H1 (cell line): ENCODE data around the gene ZBTB47. TPM values are rescaled to one million over a fixed set of nuclear protein-coding genes. Genes with fewer than 3 reads are reported as not detected.

Experiments used
- CTCF ChIA-PET: fragments of 300-600 bp; sonication (Branson Sonifier 250); formaldehyde crosslinking; loops from one replicate; lab custom pipeline; 2021; ENCODE audit not compliant: partially characterized antibody; lab: Charles Lee
- POLR2A ChIA-PET: fragments of 300-600 bp; sonication (Branson Sonifier 250); formaldehyde crosslinking; loops from one replicate; lab custom pipeline; 2021; ENCODE audit warnings: inconsistent platforms; ENCODE audit not compliant: partially characterized antibody; lab: Charles Lee
- DNase-seq, 2 experiments: peaks; one replicate each; pipeline versions ENCODE4 v3.0.0 to v3.0.0-alpha.2; 2010 to 2022; ENCODE audit warnings: low spot score in 2 of 2, low read depth in 1 of 2, mixed read lengths in 1 of 2
- FAIRE-seq: peaks from 2 replicates; lab custom pipeline; 2011; peaks lifted over from hg19 to GRCh38; lab: Jason Lieb, UNC
- H2AFZ ChIP-seq: 2 replicates; pipeline ENCODE4 v1.8.1; 2012; ENCODE audit warnings: low read length, inconsistent platforms
- H2AK5ac ChIP-seq: 2 replicates; pipeline ENCODE4 v1.6.1; 2013; ENCODE audit warnings: low read depth, low read length
- H2BK120ac ChIP-seq: replicated peaks from 2 replicates; pipeline ENCODE3; 2013; ENCODE audit warnings: low read depth, low read length, inconsistent platforms
- H2BK12ac ChIP-seq: 2 replicates; pipeline ENCODE4 v1.6.1; 2013; ENCODE audit warnings: low read depth, low read length
- H2BK15ac ChIP-seq: 2 replicates; pipeline ENCODE4 v1.6.1; 2013; ENCODE audit warnings: low read length
- H2BK20ac ChIP-seq: 2 replicates; pipeline ENCODE4 v1.6.1; 2013; ENCODE audit warnings: low read length
- H2BK5ac ChIP-seq: 2 replicates; pipeline ENCODE4 v1.6.1; 2013; ENCODE audit warnings: low read depth, low read length
- H3K14ac ChIP-seq: 2 replicates; pipeline ENCODE4 v1.6.1; 2013; ENCODE audit warnings: inconsistent platforms; ENCODE audit not compliant: insufficient read length
- H3K18ac ChIP-seq: 2 replicates; pipeline ENCODE4 v1.6.1; 2013; ENCODE audit warnings: low read length; ENCODE audit errors: extremely low read depth
- H3K23ac ChIP-seq: 2 replicates; pipeline ENCODE4 v1.6.1; 2013; ENCODE audit warnings: inconsistent platforms; ENCODE audit not compliant: insufficient read length
- H3K23me2 ChIP-seq: 2 replicates; pipeline ENCODE4 v1.6.1; 2013; ENCODE audit warnings: low read depth, low read length
- H3K27ac ChIP-seq: 2 replicates; pipeline ENCODE4 v1.6.1; 2011; ENCODE audit warnings: low read depth, low read length, inconsistent platforms
- H3K27me3 ChIP-seq, 4 experiments: replicated peaks in 1 of 4; 1 replicate in 1 of 4; 2 replicates in 3 of 4; pipeline versions ENCODE4 v1.6.1 to v1.8.1; 2011 to 2013; ENCODE audit warnings: low read length in 3 of 4, mild to moderate bottlenecking in 3 of 4, inconsistent platforms in 2 of 4, mixed read lengths in 2 of 4, moderate library complexity in 1 of 4; ENCODE audit not compliant: control insufficient read depth in 3 of 4, insufficient read depth in 3 of 4; ENCODE audit errors: extremely low read depth in 1 of 4
- H3K36me3 ChIP-seq, 4 experiments: 2 replicates each; pipeline versions ENCODE4 v1.6.1 to v1.8.1; 2011 to 2013; ENCODE audit warnings: mild to moderate bottlenecking in 4 of 4, low read length in 3 of 4, moderate library complexity in 2 of 4, control low read depth in 1 of 4, inconsistent platforms in 1 of 4; ENCODE audit not compliant: insufficient read depth in 4 of 4, control insufficient read depth in 2 of 4
- H3K4ac ChIP-seq: replicated peaks from 2 replicates; pipeline ENCODE3; 2013; ENCODE audit warnings: low read length, low read depth, mixed read lengths, inconsistent platforms; ENCODE audit not compliant: insufficient read length
- H3K4me1 ChIP-seq, 4 experiments: replicated peaks in 1 of 4; 1 replicate in 1 of 4; 2 replicates in 3 of 4; pipeline versions ENCODE4 v1.6.1 to v1.8.1; 2011 to 2013; ENCODE audit warnings: low read length in 3 of 4, inconsistent platforms in 2 of 4, mixed read lengths in 1 of 4; ENCODE audit not compliant: insufficient read depth in 4 of 4, control insufficient read depth in 3 of 4
- H3K4me2 ChIP-seq, 2 experiments: 2 replicates each; pipeline versions ENCODE4 v1.6.1 to v1.8.1; 2011 to 2013; ENCODE audit warnings: low read depth in 2 of 2, low read length in 2 of 2, control low read depth in 1 of 2, inconsistent platforms in 1 of 2, mild to moderate bottlenecking in 1 of 2; ENCODE audit not compliant: insufficient read depth in 1 of 2
- H3K4me3 ChIP-seq, 4 experiments: fragments of 200-600, 300-600 bp in 1 of 4; sonication (generic), shearing (Covaris generic), sonication (Bioruptor Twin) in 1 of 4; 2 replicates each; pipeline versions ENCODE4 v1.5.1 to v1.8.1; 2011 to 2016; ENCODE audit warnings: low read length in 4 of 4, low read depth in 3 of 4, control low read depth in 2 of 4, inconsistent platforms in 2 of 4, mild to moderate bottlenecking in 2 of 4, mixed read lengths in 1 of 4, moderate library complexity in 1 of 4; ENCODE audit not compliant: insufficient read depth in 2 of 4; ENCODE audit errors: extremely low read depth in 1 of 4
- H3K56ac ChIP-seq: replicated peaks from 2 replicates; pipeline ENCODE3; 2013; ENCODE audit warnings: low read depth, mild to moderate bottlenecking, mixed read lengths, low read length, inconsistent platforms; ENCODE audit not compliant: insufficient read length
- H3K79me1 ChIP-seq: 2 replicates; pipeline ENCODE4 v1.6.1; 2013; ENCODE audit warnings: low read depth, low read length, control low read depth
- H3K79me2 ChIP-seq, 2 experiments: 2 replicates each; pipeline versions ENCODE4 v1.6.1 to v1.8.1; 2012 to 2013; ENCODE audit warnings: low read length in 2 of 2, mild to moderate bottlenecking in 2 of 2, inconsistent platforms in 1 of 2; ENCODE audit not compliant: insufficient read depth in 2 of 2, control insufficient read depth in 1 of 2
- H3K9ac ChIP-seq, 4 experiments: replicated peaks in 1 of 4; 1 replicate in 1 of 4; 2 replicates in 3 of 4; pipeline versions ENCODE4 v1.6.1 to v1.8.1; 2011 to 2013; ENCODE audit warnings: low read depth in 3 of 4, low read length in 3 of 4, control low read depth in 2 of 4, mild to moderate bottlenecking in 2 of 4, moderate library complexity in 2 of 4, inconsistent platforms in 1 of 4; ENCODE audit errors: extremely low read depth in 1 of 4
- H3K9me3 ChIP-seq, 2 experiments: 2 replicates each; pipeline versions ENCODE4 v1.6.1 to v1.8.1; 2012 to 2013; ENCODE audit warnings: mild to moderate bottlenecking in 2 of 2, moderate library complexity in 2 of 2, control low read depth in 1 of 2, inconsistent platforms in 1 of 2, low read depth in 1 of 2, low read length in 1 of 2, mixed read lengths in 1 of 2; ENCODE audit not compliant: insufficient read depth in 2 of 2
- H4K20me1 ChIP-seq, 2 experiments: replicated peaks in 1 of 2; 2 replicates each; pipeline versions ENCODE3 to v1.8.1; 2011 to 2013; ENCODE audit warnings: inconsistent platforms in 2 of 2, low read length in 2 of 2, mild to moderate bottlenecking in 1 of 2; ENCODE audit not compliant: insufficient read depth in 2 of 2, control insufficient read depth in 1 of 2
- H4K5ac ChIP-seq: 2 replicates; pipeline ENCODE4 v1.6.1; 2013; ENCODE audit warnings: low read length, low read depth, mixed read lengths, inconsistent platforms; ENCODE audit not compliant: insufficient read length
- H4K8ac ChIP-seq: 2 replicates; pipeline ENCODE4 v1.8.0; 2013; ENCODE audit warnings: mild to moderate bottlenecking, moderate library complexity, low read length, inconsistent platforms; ENCODE audit not compliant: insufficient read depth; ENCODE audit errors: extremely low read depth
- H4K91ac ChIP-seq: replicated peaks from 2 replicates; pipeline ENCODE3; 2013; ENCODE audit warnings: low read length, mixed read lengths, inconsistent platforms; ENCODE audit not compliant: insufficient read length
- ASH2L ChIP-seq: fragments of 200-600, 300-600 bp; sonication (generic); IDR thresholded peaks from one replicate; pipeline ENCODE4 v1.7.1; 2017; ENCODE audit warnings: low read length
- BRCA1 ChIP-seq: IDR thresholded peaks from 2 replicates; pipeline ENCODE4 v1.6.1; 2012; ENCODE audit warnings: low read depth, low read length, improper control_type of control experiment
- FOSL1 ChIP-seq: IDR thresholded peaks from 2 replicates; pipeline ENCODE4 v1.6.1; 2011; ENCODE audit warnings: mild to moderate bottlenecking, low read depth, low read length, moderate library complexity; ENCODE audit not compliant: insufficient read depth
- HDAC6 ChIP-seq: IDR thresholded peaks from one replicate; pipeline ENCODE4 v1.7.1; 2012; ENCODE audit warnings: low read depth, mild to moderate bottlenecking, inconsistent platforms, low read length, moderate library complexity
- KDM4A ChIP-seq: IDR thresholded peaks from one replicate; pipeline ENCODE4 v1.7.1; 2012; ENCODE audit warnings: low read depth, mild to moderate bottlenecking, moderate library complexity, low read length, inconsistent platforms; ENCODE audit not compliant: severe bottlenecking
- KDM5A ChIP-seq: fragments of 200-600 bp; IDR thresholded peaks from 2 replicates; pipeline ENCODE4 v1.7.1; 2012; ENCODE audit warnings: mild to moderate bottlenecking, low read length, inconsistent platforms, mixed read lengths
- PHF8 ChIP-seq: fragments of 200-600 bp; sonication (generic); conservative IDR thresholded peaks from 2 replicates; pipeline ENCODE4 v1.7.1; 2012; ENCODE audit warnings: low read depth, mild to moderate bottlenecking, inconsistent platforms, low read length, moderate library complexity
- POLR2AphosphoS5 ChIP-seq: IDR thresholded peaks from 2 replicates; pipeline ENCODE4 v1.6.1; 2011; ENCODE audit warnings: low read depth, low read length
- RFX5 ChIP-seq: IDR thresholded peaks from 2 replicates; pipeline ENCODE4 v1.6.1; 2011; ENCODE audit warnings: low read depth, low read length, improper control_type of control experiment, borderline replicate concordance
- RXRA ChIP-seq: IDR thresholded peaks from 2 replicates; pipeline ENCODE4 v1.6.1; 2011; ENCODE audit warnings: low read depth, mild to moderate bottlenecking, low read length, moderate library complexity; ENCODE audit not compliant: insufficient read depth
- YY1 ChIP-seq: IDR thresholded peaks from 2 replicates; pipeline ENCODE4 v1.6.1; 2011; ENCODE audit warnings: low read depth, mild to moderate bottlenecking, low read length
- WGBS, 2 experiments: shearing (Covaris generic) in 1 of 2; methylation state at CpG; one replicate each; pipeline versions ENCODE4 v1.1.6 to v1.1.7; 2013 to 2015; ENCODE audit warnings: low lambda C conversion rate in 2 of 2, mixed read lengths in 2 of 2, inconsistent platforms in 1 of 2, low coverage in 1 of 2, missing lambda C conversion rate in 1 of 2; ENCODE audit not compliant: insufficient replicate concordance in 2 of 2, insufficient coverage in 1 of 2, insufficient read length in 1 of 2; ENCODE audit errors: extremely low coverage in 1 of 2, missing lambda C conversion rate in 1 of 2; 5-methylcytosine and 5-hydroxymethylcytosine counted together
- polyA plus RNA-seq, 7 experiments: library from polyadenylated mRNA; depleted of rRNA in 3 of 7; stranded (reverse) in 5 of 7; unstranded in 2 of 7; fragments of >200 nt in 5 of 7; fragments of 200-250 nt in 2 of 7; gene quantifications; 1 replicate in 5 of 7; 2 replicates in 1 of 7; 4 replicates in 1 of 7; pipeline versions ENCODE4 v1.2.1 to v1.2.3, GENCODE V29; 2011 to 2013; ENCODE audit warnings: missing spikeins in 2 of 7, mixed read lengths in 2 of 7
- total RNA-seq: library from RNA; stranded (reverse); fragmentation: NEBNext Ultra II Directional; extraction: Animal tissue kit (Norgen Biotek cat#: 25700); gene quantifications from 2 replicates; pipeline ENCODE4 v1.2.1, GENCODE V29; 2021

The ZBTB47 gene
- total and polyA plus RNA-seq, 2 of the 8 experiments (the other 6 are each of a cell fraction or from before 2014, with no cell fraction given): 2.8 to 4.1 TPM

DNA sequence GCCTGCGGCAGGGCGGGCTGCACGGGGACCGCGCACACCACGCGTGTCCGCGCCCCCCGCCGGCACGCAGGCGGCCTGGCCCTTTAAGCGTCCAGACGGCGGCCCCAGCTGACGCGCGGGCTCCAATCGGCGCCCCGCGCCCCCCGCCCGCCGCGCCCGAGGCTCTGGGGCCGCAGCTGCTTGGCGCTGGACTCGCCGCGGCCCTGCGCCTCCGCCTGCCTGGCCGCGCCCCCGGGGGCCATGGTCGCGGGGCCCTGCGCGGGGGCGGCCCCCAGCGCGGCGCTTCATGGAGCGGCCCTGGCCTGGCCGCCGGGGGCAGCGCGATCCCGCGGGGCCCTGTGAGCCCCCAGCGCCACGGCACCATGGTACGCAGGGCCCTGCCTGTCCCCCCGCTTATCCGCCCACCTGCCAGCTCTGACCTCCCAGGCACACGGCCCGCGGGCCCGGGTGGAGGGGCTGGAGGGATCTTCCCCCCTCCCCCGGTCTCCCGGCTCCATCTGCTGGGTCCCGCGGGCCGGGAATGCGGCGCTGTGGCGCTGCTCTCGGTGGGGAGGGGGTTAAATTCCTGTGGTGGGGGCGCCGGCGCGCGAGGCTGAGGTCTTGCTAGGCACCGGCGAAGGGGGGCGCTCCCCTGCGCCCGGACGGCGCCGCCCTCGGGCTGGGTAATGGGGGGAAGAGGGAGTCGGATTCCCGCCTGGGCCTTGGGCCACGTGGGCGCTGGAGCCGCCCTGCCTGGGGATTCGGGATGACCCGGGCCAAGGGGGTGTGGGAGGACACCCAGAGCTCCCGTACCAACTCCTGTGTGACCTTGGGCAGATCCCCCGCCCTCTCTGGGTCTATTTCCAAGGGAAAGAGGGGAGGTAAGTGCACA is 1.1 kb downstream of the ZBTB47 start:
- Histone ChIP-seq H2BK120ac (peak overlapping the region; percentile 18), H3K9me3 (no peaks in the 10 kb centered on the region), H3K14ac (no peak overlapping the region), H4K8ac (peak overlapping the region; percentile 87; the same call in 1 of the 2 replicates), H2AK5ac (no peak overlapping the region), H4K91ac (peak overlapping the region; percentile 50), H3K23me2 (peaks cover 3% of the 10 kb centered on the region; the same call in 1 of the 2 replicates), H3K4ac (no peak overlapping the region), H2BK15ac (peak overlapping the region; percentile 97; the same call in 1 of the 2 replicates), H3K79me2 (no peaks in the 10 kb centered on the region), H2BK20ac (no peak overlapping the region), H3K36me3 (no peaks in the 10 kb centered on the region; a peak in 2 of 8 replicates), H4K20me1 (peaks cover 0 to 2% of the 10 kb centered on the region in 2 experiments), H3K56ac (peak overlapping the region; percentile 40), H2BK12ac (peak overlapping the region; percentile 93; the same call in 1 of the 2 replicates), H3K27ac (no peak overlapping the region; the same call in 1 of the 2 replicates), H3K9ac (peak overlapping the region in 3 of 4 experiments; percentile 65 to 92 (median 77); a peak in 5 of 7 replicates), H3K27me3 (no peaks in the 10 kb centered on the region), H3K18ac (peak overlapping the region; percentile 60), H2BK5ac (0 out of 2 replicates have a peak overlapping the region, but pooled peaks have one; percentile 32), H3K4me1 (peaks cover 6 to 35% (median 29%) of the 10 kb centered on the region in 4 experiments), H3K79me1 (0 out of 2 replicates have a peak, but pooled peaks cover 2% of the 10 kb centered on the region), H2AFZ (0 out of 2 replicates have a peak overlapping the region, but pooled peaks have one; percentile 54), H3K4me3 (peak overlapping the region; percentile 48 to 74 (median 52)), H3K23ac (no peak overlapping the region), H3K4me2 (peak overlapping the region; percentile 53 to 91), H4K5ac (peak overlapping the region; percentile 13)
- 1% methylated on average over 37 of the region's 94 CpGs; no CpG with 5 or more reads in 1 of the 2 experiments for WGBS, 2 experiments
- FAIRE-seq (no peak), DNase-seq (peak; percentile 64 to 88)
- ChIA-PET CTCF (interaction anchor here (0.8 to 2.0 kb wide), 5 partner anchors 37 to 95 kb away, joined by 3 to 7 read pairs (median 4); partner anchors contain the start of gene HHATL), POLR2A (interaction anchor here (0.9 to 3.3 kb wide), 6 partner anchors 11 to 112 kb away, joined by 3 to 13 read pairs (median 4); partner anchors contain the start of gene NKTR)
- TF ChIP-seq BRCA1: no peak
- no peak for TF ChIP-seq POLR2AphosphoS5
- no peak for TF ChIP-seq HDAC6
- TF ChIP-seq RFX5: no peak
- peak; percentile 76 for TF ChIP-seq PHF8
- no peak for TF ChIP-seq FOSL1
- TF ChIP-seq ASH2L: peak; percentile 46
- no peak for TF ChIP-seq RXRA
- no peak for TF ChIP-seq KDM5A
- TF ChIP-seq YY1: no peak
- peak; percentile 48 for TF ChIP-seq KDM4A
